Stimulated activated CD8-positive, alpha-beta memory T cell treated with anti-CD3 and anti-CD28 coated beads, Interleukin-2, amount 100 ng/mL, for 1 hour (primary cell): Measurements from ENCODE around the gene ERAS.
"Not testable (repeated sequence)": the region's sequence is repeated elsewhere in the genome, so short reads cannot be mapped to it uniquely, and the experiment has no call there.

Source experiments
- DNase-seq, 2 donors: peaks; one replicate each; pipeline ENCODE4 v3.0.0-alpha.2; 2020; ENCODE audit warnings: low read depth in 2 of 2

The ERAS gene

DNA sequence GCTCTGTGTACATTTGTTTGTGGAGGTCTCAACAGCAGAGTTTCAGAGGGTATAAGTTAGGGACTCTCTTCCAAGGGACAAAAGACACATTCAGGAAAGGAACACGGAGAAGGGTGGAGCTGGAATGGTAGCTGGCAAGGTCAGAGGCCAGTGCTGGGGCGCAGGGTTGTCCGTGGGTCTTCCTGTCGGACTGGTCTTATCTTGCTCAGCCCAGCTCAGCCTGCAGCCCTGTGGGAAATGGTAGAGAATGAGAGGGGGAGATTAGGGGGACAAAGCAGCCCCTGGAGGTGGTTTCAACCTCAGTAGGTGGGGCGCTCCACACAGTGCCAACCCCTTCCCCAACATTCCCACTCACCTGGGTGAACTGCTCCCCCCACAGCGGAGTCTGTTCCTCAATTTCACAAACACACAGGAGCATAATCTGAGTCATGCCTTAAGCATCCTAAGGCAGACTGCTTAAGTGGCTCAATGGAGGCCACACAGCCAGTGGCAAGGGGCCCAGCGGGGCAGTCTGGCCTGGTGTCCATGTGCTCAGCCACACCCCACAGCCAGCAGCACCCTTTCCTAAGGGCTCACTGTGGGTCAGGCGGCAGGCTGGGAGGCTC, 31.3 kb upstream of the ERAS start:
- DNase-seq, result no peak

DNA sequence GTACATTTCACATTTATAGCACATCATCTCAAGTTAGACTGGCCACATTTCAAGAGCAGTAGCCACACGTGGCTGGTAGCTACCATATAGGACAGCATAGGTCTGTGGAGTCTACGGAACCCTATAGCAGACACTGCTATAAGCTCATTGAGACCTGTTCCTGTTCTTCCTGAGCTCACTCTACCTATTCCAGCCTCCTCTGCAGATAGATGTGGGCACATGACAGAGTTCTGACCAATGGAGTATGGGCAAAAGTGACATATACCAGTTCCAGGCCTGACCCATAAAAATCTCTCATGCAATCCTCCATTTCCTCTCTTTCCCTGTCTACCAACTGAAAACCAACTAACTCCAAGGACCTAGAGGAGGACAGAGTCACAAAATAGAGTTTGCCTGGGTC, 28.0 kb upstream of the ERAS start:
- no peak for DNase-seq

DNA sequence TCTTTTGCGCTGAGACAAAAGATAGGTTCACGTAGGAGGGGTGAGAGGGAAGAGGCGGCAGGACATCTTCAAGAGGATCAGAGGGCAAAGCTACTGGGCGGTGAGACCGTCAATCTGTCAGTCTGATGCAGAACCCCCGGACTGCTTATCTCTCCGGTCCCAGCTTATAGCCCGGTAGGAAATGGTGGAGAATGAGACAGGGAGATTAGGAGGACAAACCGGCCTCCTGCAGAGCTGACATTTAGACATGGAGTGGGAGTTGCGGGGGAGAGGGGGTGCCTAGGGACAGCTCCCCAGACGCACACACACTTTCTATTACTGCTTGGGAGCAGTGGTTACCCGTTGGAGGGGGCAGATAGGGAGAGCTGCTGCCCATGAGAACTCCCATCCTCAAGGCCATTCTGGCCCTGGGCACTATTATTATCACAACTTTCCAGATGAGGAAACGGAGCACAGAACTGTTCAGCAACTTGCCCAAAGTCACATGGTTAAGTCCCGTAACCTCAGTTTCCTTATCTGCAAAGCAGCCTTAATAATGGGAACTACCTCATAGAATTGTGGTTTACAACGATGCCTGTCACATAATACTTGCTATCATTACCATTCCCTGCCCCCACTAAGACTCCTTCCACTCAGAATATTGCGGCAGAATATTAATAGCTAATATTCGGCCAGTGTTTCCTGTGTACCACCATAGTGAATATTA, 25.6 kb upstream of the ERAS start:
- no peak for DNase-seq

DNA sequence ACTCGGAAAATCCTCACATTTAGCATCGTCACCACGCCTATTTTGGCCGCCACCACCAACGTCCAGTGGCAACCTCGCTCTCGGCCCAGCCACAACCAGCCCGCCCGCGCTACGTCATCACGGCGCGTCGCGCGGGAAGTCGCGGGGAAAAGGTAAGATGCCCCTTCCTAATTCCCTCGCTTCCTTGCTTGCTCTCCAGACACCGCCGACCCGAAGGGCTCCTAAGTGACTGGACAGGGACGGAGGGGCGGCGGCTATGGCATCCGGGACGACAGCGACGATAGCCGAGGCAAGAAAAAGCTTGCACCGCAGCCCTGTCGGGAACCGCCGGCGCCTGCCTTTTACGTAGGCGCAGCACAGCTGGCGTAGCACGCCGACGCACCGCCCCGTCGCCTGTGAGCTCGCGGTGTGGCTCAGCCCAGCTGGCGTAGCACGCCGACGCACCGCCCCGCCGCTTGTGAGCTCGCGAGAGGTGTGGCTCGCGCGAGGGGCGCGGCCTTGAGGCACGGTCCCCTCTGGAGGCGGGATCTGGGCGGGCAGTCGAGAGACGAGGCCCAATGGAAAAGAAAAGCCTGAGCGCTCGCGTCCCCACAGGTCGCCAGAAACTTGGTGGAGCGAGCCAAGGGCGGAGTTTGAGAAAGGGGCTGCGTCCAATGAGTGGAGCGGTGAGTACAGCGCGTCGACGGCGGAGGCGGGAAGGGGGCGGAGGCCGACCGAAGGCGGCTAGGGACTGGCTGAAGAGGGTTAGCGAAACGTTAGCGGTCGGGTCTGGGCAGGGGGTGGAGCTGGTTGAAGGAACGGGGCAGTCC, 24.8 kb upstream of the ERAS start, which contains the start of gene HDAC6:
Gene HDAC6, plus strand, starts transcription at position 788 of the 809 bp plus-strand sequence. CDS start 626 bp downstream, outside the sequence.
- peak; percentile 87 to 89 for DNase-seq

DNA sequence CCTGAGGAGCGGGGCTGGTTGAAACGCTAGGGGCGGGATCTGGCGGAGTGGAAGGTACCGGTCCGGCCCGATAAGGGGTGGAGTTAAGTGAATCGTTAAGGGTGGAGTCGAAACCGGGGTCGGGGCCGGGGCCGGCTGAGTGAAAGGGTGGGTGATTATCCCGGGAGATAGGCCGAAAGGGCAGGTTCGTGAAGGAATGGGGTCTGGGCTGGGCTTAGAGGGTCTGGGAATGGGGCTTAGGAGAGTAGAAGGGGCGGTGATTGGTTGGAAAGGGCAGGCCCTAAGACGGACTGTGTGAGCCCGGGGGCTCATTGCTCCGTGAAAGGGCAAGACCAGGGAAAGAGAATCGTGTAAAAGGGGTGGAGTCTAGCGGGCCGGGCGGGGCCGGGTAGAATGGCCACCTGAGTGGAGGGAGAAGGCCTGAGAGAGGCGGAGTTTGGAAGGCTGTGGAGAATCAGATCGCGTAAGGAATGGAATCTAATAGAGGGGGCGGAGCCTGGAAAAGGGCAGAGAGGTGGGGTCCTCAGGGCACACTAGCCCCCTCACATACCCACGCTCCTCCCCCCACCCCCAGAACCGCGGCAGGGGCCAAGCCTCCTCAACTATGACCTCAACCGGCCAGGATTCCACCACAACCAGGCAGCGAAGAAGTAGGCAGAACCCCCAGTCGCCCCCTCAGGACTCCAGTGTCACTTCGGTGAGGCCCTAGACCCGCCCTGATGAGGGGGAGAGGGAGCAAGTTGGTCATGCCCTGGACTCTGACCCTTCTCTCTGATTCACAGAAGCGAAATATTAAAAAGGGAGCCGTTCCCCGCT, 24.0 kb upstream of the ERAS start:
- peak in 1 of 2 donors; percentile 21 for DNase-seq

DNA sequence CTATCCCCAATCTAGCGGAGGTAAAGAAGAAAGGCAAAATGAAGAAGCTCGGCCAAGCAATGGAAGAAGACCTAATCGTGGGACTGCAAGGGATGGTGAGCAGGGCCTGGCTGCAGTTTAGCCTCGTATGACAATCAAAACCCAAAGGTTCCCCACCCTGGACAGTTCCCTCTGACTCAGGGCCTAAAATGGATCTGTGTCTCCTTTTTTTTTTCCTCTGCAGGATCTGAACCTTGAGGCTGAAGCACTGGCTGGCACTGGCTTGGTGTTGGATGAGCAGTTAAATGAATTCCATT, 23.5 kb upstream of the ERAS start:
- no peak for DNase-seq

DNA sequence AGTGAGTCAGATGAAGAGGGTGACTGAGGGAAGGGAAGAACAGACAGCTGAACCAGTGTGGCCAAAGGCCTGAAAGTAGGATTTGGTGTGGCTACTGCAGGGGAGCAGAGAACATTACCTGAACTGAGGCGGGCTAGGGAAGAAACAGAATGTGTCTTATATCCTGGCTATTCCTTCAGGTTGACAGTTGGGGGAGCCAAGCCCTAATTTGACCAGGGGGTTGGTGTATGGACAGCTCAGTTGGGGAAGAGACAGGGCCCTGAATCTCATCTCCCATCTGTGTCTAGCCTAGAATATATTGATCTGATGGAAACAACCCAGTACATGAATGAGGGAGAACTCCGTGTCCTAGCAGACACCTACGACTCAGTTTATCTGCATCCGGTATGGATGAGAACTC, 20.2 kb upstream of the ERAS start:
- no peak for DNase-seq

DNA sequence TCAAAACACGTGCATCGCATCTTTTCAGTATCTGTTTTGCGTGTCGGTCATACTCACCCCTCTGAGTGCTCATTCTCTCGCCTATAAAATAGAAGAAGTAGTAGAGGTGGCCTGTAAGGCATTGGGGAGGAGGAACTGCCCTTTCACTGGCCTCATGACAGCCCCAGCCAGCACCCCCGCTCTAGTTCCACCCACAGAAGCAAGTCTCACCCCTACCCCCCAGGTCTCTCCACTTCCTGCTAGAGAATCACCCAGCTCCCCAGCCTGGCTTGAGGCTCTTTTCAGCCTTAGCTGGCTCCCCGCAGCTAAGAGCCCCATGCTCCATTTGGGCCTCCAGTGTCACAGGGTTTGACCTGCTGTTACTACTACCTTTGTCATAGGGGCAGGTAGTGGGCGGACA, 12.7 kb upstream of the ERAS start:
- DNase-seq, result no peak

DNA sequence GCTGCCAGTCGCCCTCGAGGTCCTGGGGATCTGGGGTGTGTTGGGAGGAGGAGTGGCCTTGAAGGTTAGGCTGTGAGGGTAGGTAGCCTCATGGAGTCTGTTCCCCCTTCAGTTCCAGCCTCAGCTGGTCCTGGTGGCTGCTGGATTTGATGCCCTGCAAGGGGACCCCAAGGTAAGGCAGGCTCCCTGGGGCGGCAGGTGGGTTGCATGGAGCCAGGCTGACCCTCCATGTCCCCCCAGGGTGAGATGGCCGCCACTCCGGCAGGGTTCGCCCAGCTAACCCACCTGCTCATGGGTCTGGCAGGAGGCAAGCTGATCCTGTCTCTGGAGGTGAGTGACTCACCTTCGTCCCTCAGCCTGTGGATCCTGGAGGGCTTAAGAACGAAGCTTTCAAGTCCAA, 11.6 kb upstream of the ERAS start:
- no peak for DNase-seq

DNA sequence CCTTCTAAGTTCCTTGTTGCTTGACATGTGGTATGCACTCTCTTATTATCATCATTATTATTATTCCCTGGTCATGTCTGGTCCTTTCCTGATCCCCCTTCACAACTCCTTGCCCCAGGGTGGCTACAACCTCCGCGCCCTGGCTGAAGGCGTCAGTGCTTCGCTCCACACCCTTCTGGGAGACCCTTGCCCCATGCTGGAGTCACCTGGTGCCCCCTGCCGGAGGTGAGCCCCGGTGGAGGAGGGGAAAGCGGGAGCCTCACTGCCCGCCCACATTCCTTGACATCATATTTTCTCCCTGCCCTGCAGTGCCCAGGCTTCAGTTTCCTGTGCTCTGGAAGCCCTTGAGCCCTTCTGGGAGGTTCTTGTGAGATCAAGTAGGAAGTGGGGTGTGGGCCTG, 11.0 kb upstream of the ERAS start:
- DNase-seq, result no peak

DNA sequence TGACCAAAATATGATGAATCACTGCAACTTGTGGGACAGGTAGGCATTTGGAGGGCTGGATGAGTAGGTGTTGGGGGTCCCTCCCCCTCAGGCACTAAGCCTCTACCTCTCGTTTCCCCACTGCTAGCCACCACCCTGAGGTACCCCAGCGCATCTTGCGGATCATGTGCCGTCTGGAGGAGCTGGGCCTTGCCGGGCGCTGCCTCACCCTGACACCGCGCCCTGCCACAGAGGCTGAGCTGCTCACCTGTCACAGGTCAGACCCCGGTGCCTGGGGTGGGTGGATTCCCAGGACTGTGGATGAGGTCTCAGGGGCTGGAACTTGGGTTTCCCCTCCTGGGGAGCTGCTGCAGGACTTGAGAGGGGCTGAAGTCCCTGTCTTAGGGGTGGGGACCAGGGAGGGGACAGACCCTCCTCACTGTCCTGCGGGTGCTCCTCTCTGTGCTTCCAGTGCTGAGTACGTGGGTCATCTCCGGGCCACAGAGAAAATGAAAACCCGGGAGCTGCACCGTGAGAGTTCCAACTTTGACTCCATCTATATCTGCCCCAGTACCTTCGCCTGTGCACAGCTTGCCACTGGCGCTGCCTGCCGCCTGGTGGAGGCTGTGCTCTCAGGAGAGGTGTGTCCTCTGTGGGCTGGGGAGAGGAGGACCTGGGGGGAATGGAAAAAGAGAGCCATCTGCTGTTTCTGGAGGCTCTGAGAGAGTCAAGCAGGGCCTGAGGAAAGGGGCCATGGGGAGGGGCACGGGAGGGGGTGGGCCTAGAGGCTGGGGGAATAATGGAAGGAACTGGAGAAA, 10.1 kb upstream of the ERAS start:
- DNase-seq, result no peak

DNA sequence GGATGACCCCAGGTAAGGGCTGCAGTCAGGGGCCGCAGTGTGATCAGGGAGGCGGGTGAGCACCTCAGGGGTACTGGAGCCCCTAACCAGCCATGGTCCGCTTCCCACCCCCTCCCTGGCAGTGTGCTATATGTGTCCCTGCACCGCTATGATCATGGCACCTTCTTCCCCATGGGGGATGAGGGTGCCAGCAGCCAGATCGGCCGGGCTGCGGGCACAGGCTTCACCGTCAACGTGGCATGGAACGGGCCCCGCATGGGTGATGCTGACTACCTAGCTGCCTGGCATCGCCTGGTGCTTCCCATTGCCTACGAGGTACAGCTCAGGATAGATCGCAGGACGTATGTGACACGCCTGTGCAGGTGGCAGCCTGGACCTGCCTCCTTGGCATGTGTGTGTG, 8.2 kb upstream of the ERAS start:
- DNase-seq, result no peak

DNA sequence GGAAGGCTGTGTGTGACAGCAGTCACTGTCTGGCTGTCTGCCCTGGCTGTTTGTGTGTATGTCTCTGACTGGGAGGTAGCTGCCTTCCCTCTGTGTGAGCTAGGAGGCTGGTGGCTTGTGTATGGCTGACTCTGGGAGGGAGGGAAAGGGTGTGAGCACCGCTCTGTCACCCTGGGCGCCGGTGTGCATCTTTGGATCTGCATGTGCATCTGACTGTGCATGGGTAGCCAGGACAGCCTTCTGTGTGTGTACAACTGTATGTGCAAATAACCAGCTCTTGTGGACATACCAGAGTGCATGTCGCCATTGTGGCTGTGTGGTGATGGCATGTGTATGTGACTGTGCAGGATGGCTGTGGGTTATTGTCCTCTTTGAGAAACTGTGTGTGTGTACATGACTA, 7.4 kb upstream of the ERAS start:
- no peak for DNase-seq

DNA sequence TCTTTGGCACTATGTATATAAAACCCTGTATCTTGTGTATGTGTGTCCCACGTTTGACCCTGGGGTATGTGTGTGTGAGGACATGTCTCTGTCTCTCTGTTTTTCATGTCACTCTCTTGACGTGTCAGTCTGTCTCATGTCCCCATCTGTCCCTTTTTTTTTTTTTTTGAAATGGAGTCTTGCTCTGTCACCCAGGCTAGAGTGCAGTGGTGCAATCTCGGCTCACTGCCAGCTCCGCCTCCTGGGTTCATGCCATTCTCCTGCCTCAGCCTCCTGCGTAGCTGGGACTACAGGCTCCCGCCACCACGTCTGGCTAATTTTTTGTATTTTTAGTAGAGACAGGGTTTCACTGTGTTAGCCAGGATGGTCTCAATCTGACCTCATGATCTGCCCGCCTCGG, 6.9 kb upstream of the ERAS start:
- not testable (repeated sequence) for DNase-seq

DNA sequence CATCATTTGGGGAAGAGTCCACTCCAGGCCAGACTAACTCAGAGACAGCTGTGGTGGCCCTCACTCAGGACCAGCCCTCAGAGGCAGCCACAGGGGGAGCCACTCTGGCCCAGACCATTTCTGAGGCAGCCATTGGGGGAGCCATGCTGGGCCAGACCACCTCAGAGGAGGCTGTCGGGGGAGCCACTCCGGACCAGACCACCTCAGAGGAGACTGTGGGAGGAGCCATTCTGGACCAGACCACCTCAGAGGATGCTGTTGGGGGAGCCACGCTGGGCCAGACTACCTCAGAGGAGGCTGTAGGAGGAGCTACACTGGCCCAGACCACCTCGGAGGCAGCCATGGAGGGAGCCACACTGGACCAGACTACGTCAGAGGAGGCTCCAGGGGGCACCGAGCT, 3.3 kb upstream of the ERAS start:
- DNase-seq, result no peak

DNA sequence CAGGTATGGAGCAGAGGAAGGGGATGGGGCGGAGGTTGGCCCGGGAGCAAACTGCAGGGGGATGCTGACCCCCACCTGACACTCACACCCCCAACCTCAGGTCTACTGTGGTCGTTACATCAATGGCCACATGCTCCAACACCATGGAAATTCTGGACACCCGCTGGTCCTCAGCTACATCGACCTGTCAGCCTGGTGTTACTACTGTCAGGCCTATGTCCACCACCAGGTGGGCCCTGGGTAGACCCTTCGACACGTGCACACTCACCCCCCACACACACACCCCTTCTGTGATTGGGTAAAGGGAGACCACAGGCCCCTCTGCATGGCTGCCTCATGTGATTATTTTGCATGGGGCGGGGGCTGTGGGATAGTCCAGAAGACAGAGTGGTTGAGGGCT, 2.2 kb upstream of the ERAS start:
- DNase-seq, result no peak

DNA sequence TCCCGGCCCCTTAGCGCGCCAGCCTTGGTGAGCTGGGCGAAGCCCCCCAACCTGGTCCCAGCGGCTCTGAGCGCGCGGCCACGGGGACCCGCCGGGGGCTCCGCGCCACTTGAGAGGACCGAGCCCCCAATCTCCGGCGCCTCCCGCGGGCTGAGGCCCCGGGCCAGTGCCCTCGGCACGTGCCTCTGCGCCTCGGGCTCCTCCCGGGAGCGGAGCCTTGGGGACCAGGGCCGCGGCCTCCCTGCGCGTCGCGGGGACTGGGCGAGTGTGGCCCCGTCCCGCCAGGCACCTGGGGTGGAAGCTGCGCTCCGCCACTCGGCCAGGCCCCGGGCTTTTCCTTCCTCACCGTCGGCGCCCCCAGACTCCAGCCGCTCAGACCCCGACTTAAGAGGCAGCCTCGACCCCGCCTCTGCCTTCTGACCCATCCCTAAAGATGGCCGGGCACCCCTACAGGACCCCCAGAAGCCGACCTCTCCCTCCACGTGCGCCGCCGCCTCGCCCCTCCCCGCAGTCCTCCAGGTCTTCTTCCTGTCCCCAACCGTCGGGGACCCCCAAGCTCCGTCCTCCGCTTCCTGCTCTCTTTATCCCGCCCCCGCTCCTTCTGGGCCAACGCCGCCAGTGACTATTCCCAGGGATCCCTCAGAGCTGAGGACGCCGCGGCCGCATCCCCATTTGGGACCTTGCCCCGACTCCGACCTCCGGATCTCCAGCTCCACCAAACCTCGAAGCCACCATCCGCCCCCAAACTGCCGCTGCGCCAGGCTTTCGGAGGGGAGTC, 752 bp downstream of the ERAS start:
- no peak for DNase-seq

DNA sequence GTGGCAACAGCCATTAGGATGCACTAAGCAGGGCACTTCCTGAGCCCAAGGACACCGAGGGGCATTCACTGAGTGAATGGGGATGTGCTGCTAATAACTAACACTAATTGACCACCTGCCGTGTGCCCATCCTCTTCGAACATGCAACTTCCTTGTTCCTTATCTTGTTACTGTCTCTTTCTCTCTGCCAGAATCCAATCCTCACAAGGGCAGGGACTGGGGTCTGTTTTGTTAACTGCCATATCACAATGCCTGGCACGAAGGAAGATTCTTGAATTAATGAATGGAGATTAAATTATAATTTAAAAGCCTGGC, 1.3 kb downstream of the ERAS start:
- no peak for DNase-seq

DNA sequence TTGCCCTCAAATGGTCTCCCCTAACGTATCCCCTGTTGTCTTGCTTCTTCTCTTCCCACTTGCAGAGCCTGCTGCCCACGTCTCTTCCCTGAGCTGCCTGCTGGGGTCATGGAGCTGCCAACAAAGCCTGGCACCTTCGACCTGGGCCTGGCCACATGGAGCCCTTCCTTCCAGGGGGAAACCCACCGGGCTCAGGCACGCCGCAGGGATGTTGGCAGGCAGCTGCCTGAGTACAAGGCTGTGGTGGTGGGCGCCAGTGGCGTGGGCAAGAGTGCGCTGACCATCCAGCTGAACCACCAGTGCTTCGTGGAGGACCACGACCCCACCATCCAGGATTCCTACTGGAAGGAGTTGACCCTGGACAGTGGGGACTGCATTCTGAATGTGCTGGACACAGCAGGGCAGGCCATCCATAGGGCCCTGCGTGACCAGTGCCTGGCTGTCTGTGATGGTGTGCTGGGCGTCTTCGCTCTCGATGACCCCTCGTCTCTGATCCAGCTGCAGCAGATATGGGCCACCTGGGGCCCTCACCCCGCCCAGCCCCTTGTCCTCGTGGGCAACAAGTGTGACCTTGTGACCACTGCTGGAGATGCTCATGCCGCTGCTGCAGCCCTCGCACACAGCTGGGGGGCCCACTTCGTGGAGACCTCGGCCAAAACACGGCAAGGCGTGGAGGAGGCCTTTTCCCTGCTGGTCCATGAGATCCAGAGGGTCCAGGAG, 2.9 kb downstream of the ERAS start:
- no peak for DNase-seq
